ENCODE results near the gene VMAC.
"Not testable (repeated sequence)": the region's sequence is repeated elsewhere in the genome, so short reads cannot be mapped to it uniquely, and the experiment has no call there.

Gene VMAC

GRCh38 chr19:5904352-5905113, at the start of gene VMAC:
Gene VMAC (plus strand): TSS chr19:5904872. CDS start chr19:5904891, 19 bp downstream.
- peak; percentile 99 for DNase-seq

- not testable (repeated sequence) for DNase-seq
Observed at GRCh38 chr19:5855151-5855550, 49.5 kb upstream of the VMAC start.

GRCh38 chr19:5857203-5858081, 47.2 kb upstream of the VMAC start:
- no peak for DNase-seq

- no peak for DNase-seq
Observed at GRCh38 chr19:5863030-5863665, 41.5 kb upstream of the VMAC start.

GRCh38 chr19:5864013-5864720, 40.5 kb upstream of the VMAC start:
- no peak for DNase-seq

GRCh38 chr19:5864725-5865486, 39.8 kb upstream of the VMAC start:
- DNase-seq = no peak

GRCh38 chr19:5865772-5866171, 38.9 kb upstream of the VMAC start:
- DNase-seq = no peak

- DNase-seq = no peak
Observed at GRCh38 chr19:5867201-5868136, 37.2 kb upstream of the VMAC start.

- DNase-seq = no peak
Observed at GRCh38 chr19:5870986-5871394, 33.7 kb upstream of the VMAC start.

- DNase-seq = no peak
Observed at GRCh38 chr19:5873617-5874199, 31.0 kb upstream of the VMAC start.

GRCh38 chr19:5874496-5874895, 30.2 kb upstream of the VMAC start:
- not testable (repeated sequence) for DNase-seq

GRCh38 chr19:5877427-5877826, 27.2 kb upstream of the VMAC start:
- no peak for DNase-seq

- no peak for DNase-seq
Observed at GRCh38 chr19:5877882-5878281, 26.8 kb upstream of the VMAC start.

- DNase-seq = no peak
Observed at GRCh38 chr19:5880196-5880595, 24.5 kb upstream of the VMAC start.

GRCh38 chr19:5880604-5881078, 24.0 kb upstream of the VMAC start:
- DNase-seq = no peak

GRCh38 chr19:5881543-5882299, 23.0 kb upstream of the VMAC start:
- DNase-seq = no peak

GRCh38 chr19:5882421-5882968, 22.2 kb upstream of the VMAC start:
- DNase-seq = no peak

- DNase-seq = not testable (repeated sequence)
Observed at GRCh38 chr19:5883157-5883873, 21.4 kb upstream of the VMAC start.
